ENCODE results near the gene PPEF2. TPM values are rescaled to one million over a fixed set of nuclear protein-coding genes. Genes with fewer than 3 reads are reported as not detected.
A peak's percentile ranks its signal among the peaks of the same experiment; 100 is the strongest.

Gene PPEF2
- total RNA-seq, 1 donor from 2014 or later = not detected

- no peak for DNase-seq (ENCODE audit: low read depth, low spot score)
These were observed 3.7 kb downstream of the PPEF2 start for GRCh38 chr4:75898536-75898935.

GRCh38 chr4:75895744-75896314 lies 6.4 kb downstream of the PPEF2 start:
- DNase-seq (ENCODE audit: low read depth, low spot score) = no peak

GRCh38 chr4:75892508-75892907 lies 9.7 kb downstream of the PPEF2 start:
- DNase-seq (ENCODE audit: low read depth, low spot score) = no peak

GRCh38 chr4:75891611-75892010 lies 10.6 kb downstream of the PPEF2 start:
- DNase-seq (ENCODE audit: low read depth, low spot score) = no peak

- DNase-seq (ENCODE audit: low read depth, low spot score) = no peak
These were observed 12.6 kb downstream of the PPEF2 start for GRCh38 chr4:75889537-75890199.

- DNase-seq (ENCODE audit: low read depth, low spot score) = no peak
These were observed 16.1 kb downstream of the PPEF2 start for GRCh38 chr4:75886104-75886503.

- no peak for DNase-seq (ENCODE audit: low read depth, low spot score)
These were observed 20.8 kb downstream of the PPEF2 start for GRCh38 chr4:75881476-75881875.

- DNase-seq (ENCODE audit: low read depth, low spot score) = no peak
These were observed 22.0 kb downstream of the PPEF2 start for GRCh38 chr4:75880278-75880677.

GRCh38 chr4:75878246-75878756 lies 24.0 kb downstream of the PPEF2 start:
- no peak for DNase-seq (ENCODE audit: low read depth, low spot score)

GRCh38 chr4:75876218-75876617 lies 26.0 kb downstream of the PPEF2 start:
- DNase-seq (ENCODE audit: low read depth, low spot score) = no peak

- no peak for DNase-seq (ENCODE audit: low read depth, low spot score)
These were observed 33.2 kb downstream of the PPEF2 start for GRCh38 chr4:75869100-75869499.

- no peak for DNase-seq (ENCODE audit: low read depth, low spot score)
These were observed 35.1 kb downstream of the PPEF2 start for GRCh38 chr4:75867130-75867529.

GRCh38 chr4:75860606-75861005 lies 41.6 kb downstream of the PPEF2 start:
- no peak for DNase-seq (ENCODE audit: low read depth, low spot score)

GRCh38 chr4:75858721-75859120 lies 43.5 kb downstream of the PPEF2 start:
- DNase-seq (ENCODE audit: low read depth, low spot score) = no peak

GRCh38 chr4:75849461-75849860 lies 52.8 kb downstream of the PPEF2 start:
- DNase-seq (ENCODE audit: low read depth, low spot score) = peak; percentile 8

- no peak for DNase-seq (ENCODE audit: low read depth, low spot score)
These were observed 53.4 kb downstream of the PPEF2 start for GRCh38 chr4:75848891-75849290.

GRCh38 chr4:75848171-75848760 lies 54.0 kb downstream of the PPEF2 start:
- peak; percentile 64 for DNase-seq (ENCODE audit: low read depth, low spot score)

- DNase-seq (ENCODE audit: low read depth, low spot score) = no peak
These were observed 56.3 kb downstream of the PPEF2 start for GRCh38 chr4:75845992-75846391.

- no peak for DNase-seq (ENCODE audit: low read depth, low spot score)
These were observed 58.0 kb downstream of the PPEF2 start for GRCh38 chr4:75844151-75844662.

GRCh38 chr4:75843596-75843995 lies 58.7 kb downstream of the PPEF2 start:
- no peak for DNase-seq (ENCODE audit: low read depth, low spot score)

GRCh38 chr4:75841641-75842520 lies 60.4 kb downstream of the PPEF2 start:
- DNase-seq (ENCODE audit: low read depth, low spot score) = no peak

GRCh38 chr4:75834772-75835154 lies 67.5 kb downstream of the PPEF2 start:
- no peak for DNase-seq (ENCODE audit: low read depth, low spot score)

Measured in pulmonary artery endothelial cell (primary cell).